ENCODE data around the gene MT1M.
"Not testable (repeated sequence)": the region's sequence is repeated elsewhere in the genome, so short reads cannot be mapped to it uniquely, and the experiment has no call there.

Gene MT1M

DNA sequence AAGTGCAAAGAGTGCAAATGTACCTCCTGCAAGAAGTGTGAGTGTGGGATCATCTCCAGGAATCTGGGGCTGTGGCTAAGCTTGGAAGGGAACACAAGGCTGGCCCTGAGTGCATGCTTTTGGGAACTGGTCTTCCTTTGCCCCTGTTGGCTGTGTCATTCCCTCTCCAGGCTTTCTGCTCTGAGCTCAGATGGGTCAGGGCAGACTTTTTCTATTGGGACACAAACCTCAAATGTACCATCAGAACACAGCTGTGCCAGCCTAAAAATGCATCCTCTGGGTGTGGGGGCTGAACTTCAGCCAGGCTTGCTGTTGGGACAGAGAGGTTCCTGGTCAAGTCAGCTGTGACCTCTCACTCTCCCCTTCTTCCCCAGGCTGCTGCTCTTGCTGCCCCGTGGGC, 20.1 kb downstream of the MT1M start:
- no peak for TF ChIP-seq CTCF (IDR thresholded peaks at IDR 0.05; ENCODE audit: borderline replicate concordance, insufficient read depth, low read depth, low read length)
- H3K4me3 ChIP-seq (ENCODE audit: low read depth, low read length) = no peak overlapping the region

- H3K4me3 ChIP-seq (ENCODE audit: low read depth, low read length) = no peak overlapping the region
- no peak for TF ChIP-seq CTCF (IDR thresholded peaks at IDR 0.05; ENCODE audit: borderline replicate concordance, insufficient read depth, low read depth, low read length)
These were observed 20.8 kb downstream of the MT1M start for GRCh38 chr16:56653218-56653617.

- H3K4me3 ChIP-seq (ENCODE audit: low read depth, low read length) = no peak within 1 kb of the TSS
- TF ChIP-seq CTCF (IDR thresholded peaks at IDR 0.05; ENCODE audit: borderline replicate concordance, insufficient read depth, low read depth, low read length) = no peak
These were observed 25.3 kb downstream of the MT1M start, which contains the start of gene MT1F for GRCh38 chr16:56657555-56658326. MT1F (plus strand) TSS chr16:56657959; CDS start chr16:56658059, 100 bp downstream.

DNA sequence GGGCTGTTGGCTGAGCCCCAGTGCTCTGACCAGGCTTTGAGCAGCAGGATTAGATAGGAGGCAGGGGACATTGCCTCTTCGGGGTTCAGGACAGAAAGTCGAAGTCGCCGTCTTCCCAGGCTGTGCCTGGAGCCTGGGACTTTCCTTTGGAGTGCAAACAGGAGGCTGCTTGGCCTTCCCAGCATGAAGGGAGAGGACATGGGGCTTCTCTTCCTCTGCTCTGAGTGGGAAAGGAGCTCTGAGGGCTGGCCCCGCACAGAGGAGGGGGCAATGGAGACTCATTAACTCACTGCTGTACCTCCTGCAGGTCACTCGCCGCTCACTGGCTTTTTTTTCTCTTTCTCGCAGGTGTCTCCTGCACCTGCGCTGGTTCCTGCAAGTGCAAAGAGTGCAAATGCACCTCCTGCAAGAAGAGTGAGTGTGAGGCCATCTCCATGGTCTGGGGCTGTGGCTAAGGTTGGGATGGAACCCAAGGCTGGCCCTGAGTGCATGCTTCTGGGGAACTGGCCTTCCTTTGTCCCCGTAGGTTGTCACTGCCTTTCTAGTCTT, 25.9 kb downstream of the MT1M start:
- H3K4me3 ChIP-seq (ENCODE audit: low read depth, low read length) = no peak overlapping the region

GRCh38 chr16:56662357-56663354, 30.2 kb downstream of the MT1M start:
- H3K4me3 ChIP-seq (ENCODE audit: low read depth, low read length) = no peak overlapping the region
- no peak for TF ChIP-seq CTCF (IDR thresholded peaks at IDR 0.05; ENCODE audit: borderline replicate concordance, insufficient read depth, low read depth, low read length)

More for the DNA sequence above, 25.9 kb downstream of the MT1M start:
- no peak for TF ChIP-seq CTCF (IDR thresholded peaks at IDR 0.05; ENCODE audit: borderline replicate concordance, insufficient read depth, low read depth, low read length)

GRCh38 chr16:56664506-56664905, 32.0 kb downstream of the MT1M start:
- TF ChIP-seq CTCF (IDR thresholded peaks at IDR 0.05; ENCODE audit: borderline replicate concordance, insufficient read depth, low read depth, low read length) = no peak

GRCh38 chr16:56665286-56666261, 33.1 kb downstream of the MT1M start:
- not testable (repeated sequence) for H3K4me3 ChIP-seq (ENCODE audit: low read depth, low read length)

More at GRCh38 chr16:56664506-56664905, 32.0 kb downstream of the MT1M start:
- H3K4me3 ChIP-seq (ENCODE audit: low read depth, low read length) = no peak overlapping the region

Measured in GM12875 (cell line).